ENCODE measurements around the gene IL26.

GRCh38 chr12:68259318-68259940 lies 33.8 kb upstream of the IL26 start:
- no peak for TF ChIP-seq POLR2AphosphoS5 (IDR thresholded peaks at IDR 0.05; ENCODE audit: low read depth, low read length)
- TF ChIP-seq POLR2A (IDR thresholded peaks at IDR 0.05; ENCODE audit: low read depth, low read length), result no peak
